ENCODE results near the gene B3GNT2.
"Not testable (repeated sequence)": the region's sequence is repeated elsewhere in the genome, so short reads cannot be mapped to it uniquely, and the experiment has no call there.

Gene B3GNT2

DNA sequence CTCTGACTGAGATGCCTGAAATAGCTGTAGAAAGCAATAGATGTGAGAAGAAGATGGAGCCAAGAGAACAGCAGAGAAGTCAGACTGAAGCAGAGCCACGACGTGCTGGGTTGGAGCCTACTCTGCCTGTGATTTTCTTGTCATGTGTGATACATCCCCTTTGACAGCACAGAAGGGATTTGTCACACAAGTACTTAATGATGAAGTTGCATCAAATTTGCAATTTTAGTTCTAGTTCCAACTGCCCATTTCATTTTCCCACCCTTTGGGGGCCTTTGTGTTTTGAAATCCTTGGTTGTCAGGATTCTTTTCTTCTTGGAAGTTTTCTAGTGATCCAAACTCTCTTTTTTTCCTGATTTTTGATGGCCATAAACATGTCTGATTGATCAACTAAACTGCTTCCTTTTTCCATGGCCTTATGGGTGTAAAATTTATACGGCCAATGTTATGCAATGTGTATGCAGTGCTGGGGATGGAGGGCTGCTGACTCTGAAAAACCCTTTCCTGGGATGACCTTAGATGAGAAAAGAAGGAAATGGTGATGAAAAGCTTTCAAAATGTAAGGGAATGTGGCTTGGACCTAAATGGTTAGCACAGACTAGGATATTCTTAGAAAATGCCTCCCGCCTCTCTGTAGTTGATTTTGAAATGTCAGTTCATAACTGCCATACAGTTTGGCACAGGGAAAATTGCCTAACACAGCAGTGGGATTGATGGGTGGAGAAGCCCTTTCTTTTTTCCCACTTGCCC, 9.6 kb upstream of the B3GNT2 start:
- no peak for DNase-seq

DNA sequence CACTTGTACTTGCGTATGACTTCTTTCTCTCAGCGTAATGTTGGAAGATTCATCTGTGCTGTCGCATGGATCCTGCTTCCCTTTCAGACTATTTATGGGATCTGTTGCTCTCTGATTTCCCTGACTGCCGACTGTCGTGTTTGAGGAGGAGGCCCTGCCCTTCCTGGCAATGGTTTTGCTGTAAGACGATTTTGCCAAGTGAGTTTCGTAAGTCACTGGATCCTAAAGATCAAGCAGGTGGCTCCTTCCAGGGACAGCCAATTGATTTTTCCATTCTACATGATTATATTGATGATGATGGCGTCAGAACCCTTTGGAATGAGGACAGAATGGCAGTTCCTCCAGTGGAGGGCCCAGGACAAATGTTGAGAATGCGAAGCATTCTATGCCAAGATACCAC, 8.7 kb upstream of the B3GNT2 start:
- no peak for DNase-seq

DNA sequence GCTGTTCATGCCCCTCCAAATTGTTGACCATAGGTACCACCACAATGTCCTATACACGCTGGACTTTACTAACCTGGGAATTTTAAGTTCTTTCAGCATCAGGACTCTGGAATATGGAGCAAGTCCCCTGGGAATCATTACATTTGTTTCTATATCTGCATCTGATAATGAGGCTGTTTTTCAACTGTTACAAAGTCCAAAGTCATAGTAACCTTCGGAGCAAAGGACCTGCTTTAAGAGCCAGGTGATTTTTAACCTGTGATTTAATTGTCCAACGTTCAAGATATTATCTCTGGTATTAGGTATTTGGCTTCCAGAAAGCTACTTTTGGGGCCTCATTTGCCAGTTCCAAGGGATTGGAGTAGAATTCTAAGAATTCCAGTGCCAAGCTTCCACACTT, 7.5 kb upstream of the B3GNT2 start:
- DNase-seq: no peak

DNA sequence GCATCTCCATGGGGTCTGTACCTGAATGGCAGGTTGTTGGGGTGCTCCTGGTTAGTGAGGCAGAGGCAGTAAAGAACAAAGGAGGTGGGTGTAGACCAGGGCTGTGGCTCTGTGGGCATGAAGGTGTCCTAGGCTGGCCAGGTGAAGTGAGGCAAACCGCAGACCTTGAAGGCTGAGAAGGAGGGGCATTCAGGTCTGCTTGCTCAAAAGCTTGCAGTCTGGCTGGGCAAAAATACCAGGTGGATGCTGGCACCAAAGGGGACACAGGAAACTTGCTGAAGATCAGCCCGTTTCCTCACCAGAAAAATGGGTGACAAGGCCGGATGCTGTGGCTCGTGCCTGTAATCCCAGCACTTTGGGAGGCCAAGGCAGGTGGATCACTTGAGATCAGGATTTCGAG, 6.7 kb upstream of the B3GNT2 start:
- DNase-seq: no peak

DNA sequence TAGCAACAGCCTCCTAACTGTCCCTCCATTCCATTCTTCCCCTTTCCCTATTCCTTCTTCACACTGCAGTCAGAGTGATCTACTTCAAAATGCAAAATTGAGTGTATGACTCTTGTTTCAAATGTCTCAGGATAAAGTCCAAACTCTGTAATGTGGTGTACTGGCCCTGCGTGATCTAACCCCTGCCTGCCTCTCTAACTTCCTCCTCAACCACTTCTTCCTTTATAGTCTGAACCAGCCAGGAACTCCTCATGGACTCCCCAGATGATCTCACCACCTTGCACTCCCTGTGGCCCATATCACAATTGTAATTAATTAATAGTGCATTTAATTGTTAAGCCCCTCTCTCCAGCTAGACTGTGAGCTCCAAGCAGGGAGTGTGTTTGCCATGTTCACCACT, 3.1 kb upstream of the B3GNT2 start:
- DNase-seq: no peak

DNA sequence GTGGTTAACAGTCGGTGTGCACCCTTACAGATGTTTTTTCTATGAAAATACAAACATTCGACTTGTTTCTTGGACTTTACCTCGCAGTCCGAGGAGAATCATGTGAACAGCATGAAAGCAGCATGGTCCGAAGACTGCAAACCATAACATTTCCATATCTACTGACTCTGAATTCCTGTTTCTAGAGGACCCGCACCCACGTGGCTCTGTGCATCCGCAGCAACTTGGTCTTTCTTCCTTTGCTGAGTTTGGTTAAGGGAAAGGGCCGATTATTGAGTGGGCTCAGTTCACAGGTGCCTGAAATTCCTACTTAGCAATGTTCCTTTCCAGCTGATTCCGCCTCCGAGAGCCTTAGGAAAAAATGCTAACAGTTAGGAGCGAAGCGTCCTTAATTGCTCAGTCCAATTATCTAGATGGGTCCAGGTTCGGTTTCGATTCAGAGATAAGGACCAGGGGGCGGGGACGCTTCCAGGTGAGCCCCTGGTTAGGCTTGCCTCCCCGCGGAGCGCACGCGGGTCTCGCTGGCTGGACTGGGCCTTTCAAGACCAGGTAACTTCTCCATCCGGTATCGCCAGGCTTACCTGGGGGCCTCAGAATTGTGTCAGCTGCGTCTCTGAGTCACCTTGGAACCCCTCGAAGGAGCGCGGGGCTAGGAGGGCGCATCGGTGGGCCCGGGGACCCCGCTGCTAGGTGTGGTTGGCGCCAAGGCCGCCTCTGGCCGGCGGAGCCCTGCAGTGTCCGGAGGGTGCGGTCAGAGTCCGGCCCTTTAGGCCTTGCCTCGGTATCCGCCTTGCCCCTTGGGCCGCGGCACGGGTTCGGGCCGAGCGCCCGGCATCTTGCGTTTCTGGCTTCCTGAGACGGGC, 1.1 kb upstream of the B3GNT2 start:
- no peak for DNase-seq

GRCh38 chr2:62196278-62196901, 475 bp downstream of the B3GNT2 start:
- DNase-seq: peak; percentile 58

- peak; percentile 26 for DNase-seq
Observed at GRCh38 chr2:62197011-62197924, 1.4 kb downstream of the B3GNT2 start.

DNA sequence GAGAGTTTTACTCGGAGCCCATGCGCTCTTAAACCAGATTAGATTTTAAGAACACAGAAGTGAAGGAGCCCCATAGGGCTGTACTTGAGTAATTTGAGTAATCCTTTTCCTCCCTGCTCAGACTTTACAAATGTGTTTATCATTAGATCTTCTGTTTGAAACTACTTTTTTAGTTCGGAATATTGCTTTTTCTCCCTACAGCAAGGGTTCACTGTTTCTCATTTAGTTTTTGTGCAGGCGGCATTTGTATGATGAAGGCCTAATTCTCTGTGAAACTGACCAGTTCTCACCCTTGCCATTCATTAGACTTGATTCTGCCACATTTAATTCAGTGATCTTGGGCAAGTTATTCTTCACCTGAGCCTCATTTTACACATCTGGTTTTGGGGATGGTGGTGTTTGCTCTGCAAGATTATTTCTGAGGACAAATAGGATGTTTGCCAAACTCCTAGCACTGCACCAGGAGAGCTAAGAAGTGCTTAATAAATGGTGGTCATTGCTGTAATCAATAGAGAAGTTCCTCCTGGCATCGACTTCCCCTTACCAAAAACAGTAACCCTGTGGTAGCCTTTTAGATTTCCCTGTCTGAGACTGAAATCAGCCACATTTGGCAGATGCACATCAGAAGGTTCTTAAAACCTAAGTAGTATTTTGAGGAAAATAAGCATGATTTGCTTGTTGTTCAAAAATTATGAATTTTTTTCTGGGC, 2.2 kb downstream of the B3GNT2 start:
- no peak for DNase-seq

GRCh38 chr2:62198854-62199253, 2.9 kb downstream of the B3GNT2 start:
- not testable (repeated sequence) for DNase-seq

- no peak for DNase-seq
Observed at GRCh38 chr2:62199392-62200125, 3.6 kb downstream of the B3GNT2 start.

GRCh38 chr2:62200291-62200841, 4.5 kb downstream of the B3GNT2 start:
- DNase-seq: peak; percentile 19

GRCh38 chr2:62200868-62201267, 5.0 kb downstream of the B3GNT2 start:
- DNase-seq: no peak

GRCh38 chr2:62201307-62201706, 5.4 kb downstream of the B3GNT2 start:
- DNase-seq: no peak

DNA sequence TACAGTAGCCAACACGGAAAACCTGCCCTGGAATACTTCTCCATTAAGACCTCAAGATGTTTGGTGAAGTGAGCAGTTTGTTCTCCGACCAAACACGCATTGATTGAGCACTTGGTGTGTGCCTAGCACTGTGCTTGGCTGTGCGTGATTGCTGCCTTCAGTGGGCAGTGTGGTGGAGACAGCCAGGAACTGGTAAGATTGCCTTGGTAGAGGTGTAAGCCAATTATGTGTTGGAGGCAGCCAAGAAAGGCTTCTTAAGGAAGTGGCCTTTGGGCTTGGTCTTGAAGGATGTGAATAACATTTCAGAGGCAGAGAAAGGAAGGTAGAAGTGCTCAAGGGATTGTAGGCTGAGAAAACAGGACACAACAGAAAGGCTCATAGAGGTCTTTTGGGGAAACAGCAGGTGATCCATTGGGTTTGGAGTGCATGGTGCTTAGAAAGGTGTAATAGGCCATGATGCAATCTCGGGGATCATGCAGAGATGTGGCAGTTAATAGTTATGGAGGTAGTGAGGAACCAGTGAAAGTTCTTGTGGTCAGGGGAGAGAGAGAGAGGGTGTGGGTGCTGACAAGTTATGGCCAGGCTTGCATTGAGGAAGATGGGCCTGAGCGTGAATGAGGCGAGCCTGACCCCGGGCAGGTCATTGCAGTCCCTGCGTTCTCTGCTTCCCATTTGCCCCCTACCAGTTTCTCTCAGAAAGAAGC, 6.3 kb downstream of the B3GNT2 start:
- DNase-seq: no peak

DNA sequence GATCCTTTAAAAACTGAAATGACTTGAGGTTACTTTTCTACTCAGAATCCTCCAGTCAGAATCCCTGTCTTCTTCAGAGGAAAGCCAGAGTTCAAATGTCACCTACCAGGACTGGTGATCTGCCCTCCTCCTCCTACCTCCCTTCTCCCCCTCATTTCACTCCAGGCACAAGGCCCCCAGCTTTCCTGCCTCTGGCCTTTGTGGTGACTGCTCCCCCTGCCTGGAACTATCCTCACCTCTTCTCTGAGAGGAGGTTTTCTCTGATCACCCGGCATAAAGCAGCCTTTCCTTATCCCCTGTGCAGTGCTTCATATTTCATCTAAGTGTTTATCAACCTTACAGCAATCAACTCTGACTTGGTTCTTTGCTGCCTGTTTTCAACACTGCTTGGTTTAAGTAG, 6.8 kb downstream of the B3GNT2 start:
- no peak for DNase-seq

DNA sequence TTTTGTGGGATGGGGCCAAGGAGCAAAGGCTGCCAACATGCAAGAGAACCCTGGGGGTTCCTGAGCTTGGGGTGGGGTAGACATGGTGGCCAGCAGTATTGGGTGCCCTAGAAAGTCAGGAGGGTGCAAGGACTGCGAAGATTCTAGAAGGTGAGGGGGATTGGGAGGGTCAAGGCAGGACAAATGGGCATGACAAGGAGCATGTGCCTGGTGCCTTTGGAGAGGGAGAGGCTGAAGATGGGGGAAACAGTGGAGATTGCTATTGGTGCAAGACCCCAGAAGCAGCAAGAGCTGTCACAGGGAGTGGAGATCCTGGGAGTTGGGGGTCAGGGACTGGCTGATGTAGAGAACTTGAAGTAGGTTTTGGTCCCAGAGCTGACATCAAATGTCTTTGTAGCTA, 7.5 kb downstream of the B3GNT2 start:
- no peak for DNase-seq

DNA sequence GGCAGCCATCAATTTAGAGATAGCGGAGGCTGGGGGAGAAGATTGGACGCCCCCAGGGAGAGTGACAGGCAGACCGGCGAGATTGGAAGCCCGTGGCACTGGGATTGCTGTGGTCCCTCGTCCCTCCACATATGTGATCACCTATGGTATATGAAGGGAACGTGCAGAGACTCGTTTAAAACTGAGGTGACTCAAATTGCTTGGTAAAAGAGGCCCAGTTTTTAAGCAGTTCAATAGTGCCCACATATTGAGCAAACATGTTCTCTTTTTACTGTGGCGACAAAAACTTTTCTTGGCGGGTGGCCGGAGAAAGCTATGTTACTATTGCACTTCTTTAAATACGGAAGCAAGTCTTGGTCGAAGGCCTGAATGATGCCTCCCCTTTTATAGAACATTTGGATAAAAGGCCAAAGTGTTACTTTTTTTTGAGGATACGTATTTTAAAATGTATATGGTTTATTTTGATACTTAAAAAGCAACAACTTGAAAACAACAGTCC, 9.1 kb downstream of the B3GNT2 start:
- DNase-seq: no peak

DNA sequence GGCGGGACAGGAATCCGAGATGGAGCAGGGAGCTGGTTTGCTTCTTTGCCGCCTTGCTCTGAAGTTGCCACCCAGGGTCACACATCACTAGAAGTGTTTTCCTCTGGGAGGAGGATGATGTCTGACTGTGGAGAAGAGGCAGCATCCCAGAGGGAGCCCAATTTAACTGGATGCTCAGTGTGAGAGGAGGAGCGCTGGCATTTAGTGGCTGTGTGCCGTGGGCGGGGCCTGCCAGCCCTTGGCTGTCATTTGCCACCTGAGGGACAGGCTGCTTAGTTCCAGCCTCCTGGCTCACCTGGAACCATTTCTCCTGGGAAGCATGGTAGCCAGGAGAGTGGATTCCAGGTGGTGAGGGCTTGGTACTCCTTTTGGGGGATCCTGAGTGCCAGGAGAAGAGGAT, 9.6 kb downstream of the B3GNT2 start:
- DNase-seq: no peak

- no peak for DNase-seq
Observed at GRCh38 chr2:62206024-62206423, 10.1 kb downstream of the B3GNT2 start.

Data from stimulated activated CD4-positive, alpha-beta T cell treated with anti-CD3 and anti-CD28 coated beads, Interleukin-1b, Interleukin-23, amount 100 ng/mL, for 48 hours (primary cell).